ENCODE measurements around the gene PRR22.
"Not testable (repeated sequence)": the region's sequence is repeated elsewhere in the genome, so short reads cannot be mapped to it uniquely, and the experiment has no call there.

The PRR22 gene

GRCh38 chr19:5789886-5790558 is 5.5 kb upstream of the PRR22 start:
- no peak for DNase-seq

- DNase-seq: no peak
These were observed 4.8 kb upstream of the PRR22 start for GRCh38 chr19:5789351-5789761.

GRCh38 chr19:5788422-5788821 is 3.9 kb upstream of the PRR22 start:
- DNase-seq: no peak

- no peak for DNase-seq
These were observed 3.0 kb upstream of the PRR22 start for GRCh38 chr19:5787409-5788182.

GRCh38 chr19:5786593-5787408 is 2.3 kb upstream of the PRR22 start:
- DNase-seq: no peak

- no peak for DNase-seq
These were observed 877 bp upstream of the PRR22 start for GRCh38 chr19:5785423-5785822.

- no peak for DNase-seq
These were observed 1.3 kb downstream of the PRR22 start for GRCh38 chr19:5782945-5783919.

- DNase-seq: no peak
These were observed 2.2 kb downstream of the PRR22 start for GRCh38 chr19:5782322-5782721.

- not testable (repeated sequence) for DNase-seq
These were observed 3.6 kb downstream of the PRR22 start for GRCh38 chr19:5780916-5781315.

GRCh38 chr19:5778402-5778801 is 6.1 kb downstream of the PRR22 start:
- DNase-seq: no peak

GRCh38 chr19:5775668-5776309 is 8.8 kb downstream of the PRR22 start:
- no peak for DNase-seq

GRCh38 chr19:5774921-5775320 is 9.6 kb downstream of the PRR22 start:
- DNase-seq: no peak

GRCh38 chr19:5773276-5773675 is 11.3 kb downstream of the PRR22 start:
- DNase-seq: no peak

- no peak for DNase-seq
These were observed 12.1 kb downstream of the PRR22 start for GRCh38 chr19:5772416-5772815.

- DNase-seq: no peak
These were observed 16.6 kb downstream of the PRR22 start for GRCh38 chr19:5767949-5768348.

- DNase-seq: no peak
These were observed 19.3 kb downstream of the PRR22 start for GRCh38 chr19:5765220-5765619.

GRCh38 chr19:5762608-5763217 is 21.8 kb downstream of the PRR22 start:
- no peak for DNase-seq

- no peak for DNase-seq
These were observed 30.8 kb downstream of the PRR22 start for GRCh38 chr19:5753743-5754142.

GRCh38 chr19:5751709-5752108 is 32.8 kb downstream of the PRR22 start:
- DNase-seq: no peak

GRCh38 chr19:5749505-5749904 is 35.0 kb downstream of the PRR22 start:
- DNase-seq: no peak

GRCh38 chr19:5748920-5749319 is 35.6 kb downstream of the PRR22 start:
- peak; percentile 19 for DNase-seq
